PC-9 (cell line): ENCODE measurements around the gene CSGALNACT2. TPM values are rescaled to one million over a fixed set of nuclear protein-coding genes. Genes with fewer than 3 reads are reported as not detected.

ENCODE experiments used
- BruUV-seq: library from RNA; stranded (reverse); fragments of 400-500 nt; replicated peaks from 2 replicates; lab custom pipeline; 2021; lab: Mats Ljungman, UMichigan
- CTCF ChIA-PET: fragments of 300-600 bp; sonication (Branson Sonifier 250); formaldehyde crosslinking; loops from one replicate; lab custom pipeline; 2022; ENCODE audit warnings: antibody characterized with exemption; lab: Charles Lee
- POLR2A ChIA-PET: fragments of 300-600 bp; sonication (Branson Sonifier 250); formaldehyde crosslinking; loops from one replicate; lab custom pipeline; 2022; ENCODE audit warnings: antibody characterized with exemption; ENCODE audit not compliant: unreplicated experiment; lab: Charles Lee
- DNase-seq, 2 experiments: peaks; one replicate each; pipeline versions ENCODE4 v3.0.0 to v3.0.0-alpha.2; 2015 to 2022; ENCODE audit warnings: mixed read lengths in 1 of 2
- H2AFZ ChIP-seq: fragments of 200-600 bp; sonication (generic); 2 replicates; pipeline ENCODE4 v1.8.1; 2017; ENCODE audit warnings: antibody characterized with exemption
- H3F3A ChIP-seq: fragments of 200-600 bp; sonication (generic); 2 replicates; pipeline ENCODE4 v1.8.1; 2017; ENCODE audit warnings: antibody characterized with exemption, mild to moderate bottlenecking, low read depth; ENCODE audit not compliant: insufficient read depth
- H3K27ac ChIP-seq: fragments of 200-600 bp; sonication (generic); 2 replicates; pipeline ENCODE4 v1.6.1; 2016; ENCODE audit warnings: mixed run types
- H3K27me3 ChIP-seq: fragments of 200-600 bp; sonication (generic); 2 replicates; pipeline ENCODE4 v1.6.1; 2016; ENCODE audit warnings: low read depth, mixed run types; ENCODE audit not compliant: insufficient read depth
- H3K36me3 ChIP-seq: fragments of 200-600 bp; sonication (generic); 2 replicates; pipeline ENCODE4 v1.6.1; 2016; ENCODE audit warnings: low read depth, mixed run types
- H3K4me1 ChIP-seq: fragments of 200-600 bp; sonication (generic); replicated peaks from 2 replicates; pipeline ENCODE4 v1.6.1; 2016; ENCODE audit warnings: mixed run types; ENCODE audit not compliant: insufficient read depth
- H3K4me2 ChIP-seq: fragments of 200-600 bp; sonication (generic); 2 replicates; pipeline ENCODE4 v1.6.1; 2017; ENCODE audit warnings: mixed run types
- H3K4me3 ChIP-seq: fragments of 200-600 bp; sonication (generic); 2 replicates; pipeline ENCODE4 v1.6.1; 2016; ENCODE audit warnings: mixed run types
- H3K79me2 ChIP-seq: fragments of 200-600 bp; sonication (generic); 2 replicates; pipeline ENCODE4 v1.6.1; 2017; ENCODE audit warnings: low read depth, mixed run types
- H3K9me2 ChIP-seq: fragments of 200-600 bp; sonication (generic); 2 replicates; pipeline ENCODE4 v1.8.1; 2017; ENCODE audit warnings: mild to moderate bottlenecking; ENCODE audit not compliant: insufficient read depth
- H3K9me3 ChIP-seq: fragments of 200-600 bp; sonication (generic); 2 replicates; pipeline ENCODE4 v1.8.1; 2016; ENCODE audit warnings: low read depth; ENCODE audit not compliant: insufficient read depth
- H4K20me1 ChIP-seq: fragments of 200-600 bp; sonication (generic); 2 replicates; pipeline ENCODE4 v1.8.1; 2017; ENCODE audit not compliant: insufficient read depth
- CTCF ChIP-seq: fragments of 200-600 bp; sonication (generic); conservative IDR thresholded peaks from 2 replicates; pipeline ENCODE4 v1.6.1; 2017; ENCODE audit warnings: mixed run types, antibody characterized with exemption, mild to moderate bottlenecking, moderate library complexity
- EZH2 ChIP-seq: fragments of 200-600 bp; sonication (generic); IDR thresholded peaks from 2 replicates; pipeline ENCODE4 v1.8.0; 2017; ENCODE audit warnings: antibody characterized with exemption, low read depth
- intact Hi-C: fragments of 100-400 bp; cut with micrococcal nuclease; formaldehyde crosslinking; loops from one replicate; pipeline ENCODE4 v1.10.0; 2022; ENCODE audit not compliant: unreplicated experiment
- total RNA-seq: library from RNA; stranded (reverse); gene quantifications from 2 replicates; pipeline ENCODE4 v1.2.3, GENCODE V29; 2021

CSGALNACT2 gene
- total RNA-seq, 1 experiment from 2014 or later, result 7.2 TPM

- POLR2A ChIA-PET, result no interaction called here
- no peaks in the 10 kb centered on the region for H3K9me2 ChIP-seq
- no peak overlapping the region for H3K4me3 ChIP-seq
- no peaks in the 10 kb centered on the region for H3K36me3 ChIP-seq
- no TSS peak for BruUV-seq
- H3K4me2 ChIP-seq, result no peak overlapping the region
- no peak overlapping the region for H3K27ac ChIP-seq
- no peaks in the 10 kb centered on the region for H3K9me3 ChIP-seq
- H3K27me3 ChIP-seq, result no peaks in the 10 kb centered on the region
- H3K4me1 ChIP-seq, result peaks cover 17% of the 10 kb centered on the region
- H2AFZ ChIP-seq, result no peak overlapping the region
- H3K79me2 ChIP-seq, result no peaks in the 10 kb centered on the region
- no peak for DNase-seq
- H4K20me1 ChIP-seq, result no peaks in the 10 kb centered on the region
- intact Hi-C loops, result no loop called here
- no peak for TF ChIP-seq CTCF
- no peak for TF ChIP-seq EZH2
- H3F3A ChIP-seq, result peaks cover 3% of the 10 kb centered on the region; the same call in 1 of the 2 replicates
- CTCF ChIA-PET, result no interaction called here
These were observed 29.2 kb downstream of the CSGALNACT2 start for GRCh38 chr10:43167498-43167889.

DNA sequence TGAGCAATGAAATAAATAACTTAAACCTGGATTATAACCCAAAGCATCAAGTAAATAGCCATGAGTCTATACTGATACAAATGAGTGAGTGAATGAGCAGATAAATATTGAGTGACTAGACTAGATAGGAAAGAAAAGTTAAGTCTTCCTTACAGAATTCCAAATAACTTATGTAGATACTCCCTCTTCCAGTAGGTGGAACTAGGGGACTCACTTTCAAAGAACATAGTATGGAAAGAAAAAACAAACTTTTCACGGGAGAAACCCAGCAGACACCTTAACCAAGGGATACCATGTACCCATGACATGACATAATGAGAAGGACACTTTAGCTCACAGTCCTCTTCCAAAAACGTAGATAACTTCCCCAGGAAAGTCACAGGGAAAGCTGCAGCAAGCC lies 32.2 kb downstream of the CSGALNACT2 start:
- H4K20me1 ChIP-seq, result no peaks in the 10 kb centered on the region
- no peak overlapping the region for H3K27ac ChIP-seq
- ChIA-PET CTCF (no interaction called here), POLR2A (no interaction called here)
- no peak for DNase-seq
- intact Hi-C loops, result no loop called here
- H3K36me3 ChIP-seq, result no peaks in the 10 kb centered on the region
- BruUV-seq, result no TSS peak
- no peak for TF ChIP-seq EZH2
- TF ChIP-seq CTCF, result peak; percentile 41; the same call in 1 of the 2 replicates
- peaks cover 3% of the 10 kb centered on the region; the same call in 1 of the 2 replicates for H3F3A ChIP-seq
- H3K4me3 ChIP-seq, result no peak overlapping the region
- no peak overlapping the region for H3K4me2 ChIP-seq
- no peaks in the 10 kb centered on the region for H3K27me3 ChIP-seq
- H3K9me3 ChIP-seq, result no peaks in the 10 kb centered on the region
- H3K4me1 ChIP-seq, result peaks cover 17% of the 10 kb centered on the region
- H3K9me2 ChIP-seq, result no peaks in the 10 kb centered on the region
- H2AFZ ChIP-seq, result no peak overlapping the region
- H3K79me2 ChIP-seq, result no peaks in the 10 kb centered on the region

DNA sequence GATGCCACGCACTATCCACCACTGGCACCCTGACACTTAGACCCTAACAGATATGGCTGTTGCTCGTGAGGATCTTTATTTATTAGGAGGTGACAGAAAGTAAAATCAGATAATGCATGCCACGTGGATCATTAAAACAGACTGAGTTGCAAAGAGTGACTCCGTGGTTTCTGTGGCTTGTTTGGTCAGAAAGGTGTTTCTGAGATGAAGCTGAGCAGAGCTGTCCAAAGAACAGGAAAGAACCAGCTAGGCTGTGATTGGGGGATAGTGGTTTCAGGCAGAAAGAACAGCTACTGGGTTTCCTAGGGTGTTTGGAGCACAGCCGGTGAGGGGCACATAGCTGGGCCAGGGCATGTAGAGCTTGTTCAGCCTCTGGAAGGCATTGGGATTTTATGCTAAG lies 34.4 kb downstream of the CSGALNACT2 start:
- no peak overlapping the region for H3K4me2 ChIP-seq
- intact Hi-C loops, result no loop called here
- peaks cover 3% of the 10 kb centered on the region; the same call in 1 of the 2 replicates for H3F3A ChIP-seq
- CTCF ChIA-PET, result interaction anchor here (0.6 kb wide), 1 partner anchor 551 kb away, joined by 3 read pairs; no protein-coding TSS in a partner anchor
- TF ChIP-seq CTCF (no peak), EZH2 (no peak)
- H2AFZ ChIP-seq, result no peak overlapping the region
- no peak overlapping the region for H3K4me3 ChIP-seq
- no peaks in the 10 kb centered on the region for H3K9me3 ChIP-seq
- POLR2A ChIA-PET, result no interaction called here
- DNase-seq, result no peak
- no peaks in the 10 kb centered on the region for H4K20me1 ChIP-seq
- H3K9me2 ChIP-seq, result no peaks in the 10 kb centered on the region
- no TSS peak for BruUV-seq
- no peaks in the 10 kb centered on the region for H3K27me3 ChIP-seq
- H3K27ac ChIP-seq, result no peak overlapping the region
- no peaks in the 10 kb centered on the region for H3K79me2 ChIP-seq
- no peaks in the 10 kb centered on the region for H3K36me3 ChIP-seq
- H3K4me1 ChIP-seq, result peaks cover 7% of the 10 kb centered on the region; the same call in 1 of the 2 replicates
